ENCODE results near the gene ACTN3.

Gene ACTN3

DNA sequence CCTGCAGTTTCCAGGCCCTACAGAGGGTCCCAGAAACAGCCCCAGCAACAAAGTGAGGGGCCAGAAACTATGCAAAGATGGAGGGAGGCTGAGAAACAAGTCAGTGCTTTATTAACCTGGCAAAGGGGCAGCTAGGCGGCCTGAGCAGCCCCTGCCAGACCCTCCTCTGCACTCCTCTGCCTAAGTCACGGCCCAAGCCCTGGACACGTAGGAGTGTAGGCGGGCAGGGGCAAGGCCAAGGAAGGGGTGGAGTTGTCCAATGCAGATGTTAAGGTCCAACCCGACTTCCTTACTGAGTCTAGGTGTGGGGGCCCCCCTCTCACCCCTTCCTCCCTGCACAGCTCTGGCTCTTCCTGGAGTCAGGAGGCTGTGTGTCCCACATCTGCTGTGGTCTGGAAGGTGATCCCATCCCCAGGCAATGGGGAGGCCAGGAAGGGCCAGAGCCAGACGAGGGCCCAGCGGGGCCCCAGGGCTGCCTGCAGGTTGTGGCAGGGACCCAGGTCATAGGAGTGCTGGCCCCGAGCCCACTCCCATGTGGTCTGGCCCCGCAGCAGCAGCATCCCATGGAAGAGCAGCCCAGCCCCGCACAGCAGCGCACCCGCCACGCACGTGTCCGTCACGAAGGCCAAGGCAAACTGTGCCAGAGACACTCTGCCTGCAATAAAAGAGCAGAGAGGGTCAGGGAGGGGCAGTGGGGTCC, 7.4 kb upstream of the ACTN3 start:
- TF ChIP-seq GATA3 (IDR thresholded peaks at IDR 0.05; ENCODE audit: low read depth, low read length): no peak
- TF ChIP-seq GATA2 (IDR thresholded peaks at IDR 0.05; ENCODE audit: low read depth, low read length): no peak

DNA sequence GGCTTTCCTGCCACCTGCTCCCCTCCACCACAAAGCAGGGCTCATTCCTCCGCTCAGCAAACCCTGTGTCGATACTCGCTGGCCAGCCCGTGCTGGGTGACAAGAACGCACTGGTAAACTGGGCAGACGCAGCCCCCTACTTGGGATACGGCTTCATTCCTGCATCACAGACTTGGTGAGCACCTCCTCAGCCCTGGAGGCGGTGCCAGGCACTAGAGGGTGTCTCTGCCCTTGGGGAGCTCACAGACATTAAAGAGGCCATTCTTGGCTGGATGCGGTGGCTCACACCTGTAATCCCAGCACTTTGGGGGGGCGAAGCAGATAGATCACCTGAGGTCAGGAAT, 6.9 kb upstream of the ACTN3 start:
- no peak for TF ChIP-seq GATA3 (IDR thresholded peaks at IDR 0.05; ENCODE audit: low read depth, low read length)
- no peak for TF ChIP-seq GATA2 (IDR thresholded peaks at IDR 0.05; ENCODE audit: low read depth, low read length)

DNA sequence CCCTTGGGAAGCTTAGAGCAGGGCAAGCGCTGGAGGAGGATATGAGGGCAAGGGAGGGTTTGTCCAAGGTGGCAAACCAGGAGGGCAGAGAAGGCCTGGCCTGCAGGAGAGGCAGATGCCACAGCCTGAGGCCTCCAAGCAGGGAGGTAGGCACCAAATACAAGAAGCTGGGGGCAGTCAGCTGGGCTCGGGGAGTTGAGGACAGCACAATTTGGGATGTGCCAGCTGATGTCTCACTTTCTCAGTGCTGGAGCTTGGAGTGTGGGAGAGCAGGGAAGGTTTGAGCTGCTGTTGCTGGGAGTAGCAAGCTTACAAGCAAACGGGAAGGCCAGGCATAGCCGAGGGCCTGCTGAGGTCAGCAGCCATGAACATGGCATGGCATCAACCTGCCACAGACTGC, 4.8 kb upstream of the ACTN3 start:
- TF ChIP-seq GATA2 (IDR thresholded peaks at IDR 0.05; ENCODE audit: low read depth, low read length) (no peak), GATA3 (IDR thresholded peaks at IDR 0.05; ENCODE audit: low read depth, low read length) (no peak)

DNA sequence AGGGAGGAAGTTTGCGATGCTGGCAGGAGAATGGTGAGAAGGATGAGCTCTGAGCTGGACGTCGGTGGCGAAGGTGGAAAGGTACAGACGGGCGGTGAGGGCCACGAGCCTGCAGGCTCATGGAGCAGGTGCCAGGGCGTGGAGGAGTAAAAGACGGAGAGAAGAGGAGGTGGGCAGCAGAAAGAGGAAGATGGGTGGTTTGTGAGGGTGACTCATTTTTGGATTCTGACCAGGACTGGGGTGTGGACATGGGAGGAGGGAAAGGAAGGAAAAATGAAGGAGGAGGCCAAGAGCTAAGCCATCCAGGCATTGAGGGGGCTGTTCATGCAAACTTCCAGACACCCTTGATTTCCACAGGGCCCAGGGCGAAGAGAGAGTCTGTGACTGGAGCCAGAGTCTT, 4.3 kb upstream of the ACTN3 start:
- no peak for TF ChIP-seq GATA2 (IDR thresholded peaks at IDR 0.05; ENCODE audit: low read depth, low read length)
- TF ChIP-seq GATA3 (IDR thresholded peaks at IDR 0.05; ENCODE audit: low read depth, low read length): no peak

GRCh38 chr11:66543263-66544107, 3.2 kb upstream of the ACTN3 start:
- TF ChIP-seq GATA2 (IDR thresholded peaks at IDR 0.05; ENCODE audit: low read depth, low read length): no peak
- no peak for TF ChIP-seq GATA3 (IDR thresholded peaks at IDR 0.05; ENCODE audit: low read depth, low read length)

DNA sequence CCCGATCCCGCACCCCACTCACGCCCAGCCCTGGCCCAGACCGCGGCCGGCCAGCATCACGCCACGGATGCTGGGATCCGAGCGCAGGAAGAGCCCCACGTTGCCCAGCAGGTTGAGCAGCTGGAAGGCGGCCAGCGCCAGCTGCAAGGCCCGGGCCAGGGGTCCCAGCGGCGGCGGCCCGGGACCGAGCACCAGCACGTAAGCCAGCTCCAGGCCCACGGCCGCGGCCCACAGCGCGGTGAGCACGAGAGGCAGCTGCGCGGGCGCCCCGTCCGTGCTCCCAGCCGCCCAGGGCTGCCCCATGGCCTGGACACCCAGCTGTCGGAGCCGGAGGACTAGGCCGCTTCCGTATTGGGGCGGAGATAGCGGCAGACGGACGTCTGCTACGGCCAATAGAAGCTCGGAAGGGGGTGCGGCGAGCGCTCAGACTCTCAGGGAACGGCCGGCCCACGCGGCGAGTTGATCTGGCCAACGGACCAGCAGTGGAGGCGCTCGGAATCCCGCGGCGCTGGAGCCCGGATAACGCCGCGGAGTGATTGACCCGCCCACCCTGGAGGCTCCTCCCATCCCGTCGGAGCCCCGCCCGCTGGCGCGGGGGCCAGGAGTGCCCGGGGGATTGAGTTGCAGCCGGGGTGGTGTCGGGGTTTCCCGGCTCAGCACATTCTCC, 869 bp upstream of the ACTN3 start, which contains the start of gene ZDHHC24:
TSS of gene ZDHHC24 (minus strand) at position 348 of the 667 bp plus-strand sequence. CDS start at position 303, 45 bp downstream.
- TF ChIP-seq GATA2 (IDR thresholded peaks at IDR 0.05; ENCODE audit: low read depth, low read length) (no peak), GATA3 (IDR thresholded peaks at IDR 0.05; ENCODE audit: low read depth, low read length) (no peak)

DNA sequence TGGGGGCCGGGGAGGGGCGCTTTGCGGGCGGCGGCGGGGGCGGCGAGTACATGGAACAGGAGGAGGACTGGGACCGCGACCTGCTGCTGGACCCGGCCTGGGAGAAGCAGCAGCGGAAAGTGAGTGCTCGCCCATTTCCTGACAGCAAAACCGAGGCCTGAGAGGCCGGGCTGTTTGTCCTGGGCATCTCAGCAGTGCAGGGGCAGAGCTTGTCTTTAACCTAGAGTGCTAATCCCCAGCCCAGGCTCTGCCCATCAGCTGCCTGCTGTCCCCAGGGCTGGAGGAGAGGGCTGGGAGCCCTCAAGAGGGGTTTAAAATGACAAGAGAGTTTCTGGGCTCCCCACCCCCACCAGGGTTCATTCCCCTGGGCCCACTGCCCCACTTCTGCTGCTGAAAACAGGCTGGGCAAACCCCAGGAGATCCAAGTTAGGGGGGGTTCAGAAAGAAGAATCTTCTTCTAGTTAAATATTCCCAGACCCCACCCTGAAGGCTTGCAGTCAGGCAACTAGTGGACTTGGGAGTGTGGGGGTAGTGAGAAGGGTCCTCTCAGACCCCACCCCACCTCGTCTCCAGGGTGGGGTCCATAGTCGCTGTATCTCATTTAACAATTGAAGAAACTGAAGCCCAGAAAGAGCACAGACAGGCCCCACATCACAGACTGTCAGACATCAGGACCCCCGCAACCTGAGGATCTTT, 411 bp downstream of the ACTN3 start:
- TF ChIP-seq GATA2 (IDR thresholded peaks at IDR 0.05; ENCODE audit: low read depth, low read length) (no peak), GATA3 (IDR thresholded peaks at IDR 0.05; ENCODE audit: low read depth, low read length) (no peak)

GRCh38 chr11:66547662-66548009, 933 bp downstream of the ACTN3 start:
- TF ChIP-seq GATA3 (IDR thresholded peaks at IDR 0.05; ENCODE audit: low read depth, low read length) (no peak), GATA2 (IDR thresholded peaks at IDR 0.05; ENCODE audit: low read depth, low read length) (no peak)

- no peak for TF ChIP-seq GATA3 (IDR thresholded peaks at IDR 0.05; ENCODE audit: low read depth, low read length)
- no peak for TF ChIP-seq GATA2 (IDR thresholded peaks at IDR 0.05; ENCODE audit: low read depth, low read length)
Measured at GRCh38 chr11:66548041-66548440, 1.3 kb downstream of the ACTN3 start.

DNA sequence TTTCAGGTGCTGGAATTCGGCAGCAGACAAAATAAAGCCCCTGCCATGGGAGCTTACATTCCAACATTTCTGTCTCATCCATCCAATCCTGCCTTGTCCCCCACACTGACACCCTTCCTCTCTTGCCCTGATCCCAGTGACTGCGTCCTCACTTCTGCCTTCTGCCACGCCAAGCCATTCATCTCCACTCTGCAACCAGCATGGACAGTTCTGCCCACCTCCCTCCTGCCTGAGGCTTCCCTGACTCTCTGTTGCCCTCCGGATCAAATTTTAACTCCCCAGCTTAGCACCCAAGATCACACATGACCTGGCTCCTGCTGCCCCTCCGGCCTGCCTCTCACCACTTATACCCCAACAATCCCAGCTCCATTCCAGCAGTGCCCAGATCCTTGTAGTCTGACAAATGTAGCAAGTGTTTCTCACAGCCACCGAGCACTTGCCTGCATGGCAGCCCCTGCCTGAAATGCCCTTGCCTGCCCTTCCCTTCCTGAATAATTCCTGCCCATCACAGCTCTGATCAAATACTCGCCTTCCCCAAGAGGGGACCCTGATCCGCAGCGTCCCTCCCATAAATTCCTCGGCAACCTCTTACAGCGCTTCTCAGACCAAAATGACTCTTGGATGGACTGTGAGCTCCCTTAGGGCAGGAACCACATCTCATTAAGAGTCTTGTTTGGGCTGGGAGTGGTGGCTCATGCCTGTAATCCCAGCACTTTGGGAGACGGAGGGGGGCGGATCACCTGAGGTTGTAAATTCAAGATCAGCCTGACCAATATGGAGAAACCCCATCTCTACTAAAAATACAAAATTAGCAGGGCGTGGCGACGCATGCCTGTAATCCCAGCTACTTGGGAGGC, 2.3 kb downstream of the ACTN3 start:
- TF ChIP-seq GATA3 (IDR thresholded peaks at IDR 0.05; ENCODE audit: low read depth, low read length): no peak
- no peak for TF ChIP-seq GATA2 (IDR thresholded peaks at IDR 0.05; ENCODE audit: low read depth, low read length)

DNA sequence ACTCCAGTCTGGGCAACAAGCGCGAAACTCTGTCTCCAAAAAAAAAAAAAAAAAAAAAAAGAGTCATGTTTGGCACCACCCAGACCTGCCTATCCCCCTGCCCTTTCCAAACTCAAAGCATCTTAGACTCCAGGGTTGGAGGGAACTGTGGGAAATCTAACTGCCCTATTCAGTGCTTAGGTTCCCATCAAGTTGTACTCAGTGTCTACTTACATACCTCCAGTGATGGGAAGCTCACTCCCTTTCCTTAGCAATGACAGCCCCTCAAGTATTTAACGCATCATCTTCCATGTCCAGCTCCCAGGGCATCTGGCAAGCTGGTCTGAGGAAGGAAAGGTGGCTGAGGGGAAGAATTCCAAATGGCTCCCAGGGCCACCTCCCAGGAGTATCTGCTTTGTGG, 3.0 kb downstream of the ACTN3 start:
- no peak for TF ChIP-seq GATA3 (IDR thresholded peaks at IDR 0.05; ENCODE audit: low read depth, low read length)

GRCh38 chr11:66550887-66551286, 4.2 kb downstream of the ACTN3 start:
- TF ChIP-seq GATA3 (IDR thresholded peaks at IDR 0.05; ENCODE audit: low read depth, low read length) (no peak), GATA2 (IDR thresholded peaks at IDR 0.05; ENCODE audit: low read depth, low read length) (no peak)

DNA sequence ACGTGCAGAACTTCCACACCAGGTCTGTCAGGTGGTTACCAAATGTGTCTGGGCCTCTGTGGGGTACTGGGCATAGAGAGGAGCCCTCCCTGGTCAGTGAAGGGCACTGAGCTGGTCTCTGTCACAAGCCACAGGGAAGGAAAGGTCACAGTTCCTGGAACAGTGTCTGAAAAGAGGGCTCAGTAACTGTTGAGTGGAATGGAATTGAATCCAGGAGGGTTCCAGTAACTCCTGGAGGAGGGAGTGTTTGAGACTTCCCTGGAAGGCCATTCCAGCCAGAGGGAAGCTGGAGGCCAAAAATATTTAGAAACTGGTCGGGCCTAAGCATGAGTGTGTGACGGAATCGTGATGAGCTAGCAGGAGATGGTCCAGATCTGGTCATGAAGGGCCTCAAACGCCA, 7.9 kb downstream of the ACTN3 start:
- no peak for TF ChIP-seq GATA3 (IDR thresholded peaks at IDR 0.05; ENCODE audit: low read depth, low read length)
- TF ChIP-seq GATA2 (IDR thresholded peaks at IDR 0.05; ENCODE audit: low read depth, low read length): no peak

Measured in SH-SY5Y (cell line).